Measurements from ENCODE around the gene ANKRD31.
A peak's percentile ranks its signal among the peaks of the same experiment; 100 is the strongest.
"Not testable (repeated sequence)": the region's sequence is repeated elsewhere in the genome, so short reads cannot be mapped to it uniquely, and the experiment has no call there.

ANKRD31 gene, protein sequence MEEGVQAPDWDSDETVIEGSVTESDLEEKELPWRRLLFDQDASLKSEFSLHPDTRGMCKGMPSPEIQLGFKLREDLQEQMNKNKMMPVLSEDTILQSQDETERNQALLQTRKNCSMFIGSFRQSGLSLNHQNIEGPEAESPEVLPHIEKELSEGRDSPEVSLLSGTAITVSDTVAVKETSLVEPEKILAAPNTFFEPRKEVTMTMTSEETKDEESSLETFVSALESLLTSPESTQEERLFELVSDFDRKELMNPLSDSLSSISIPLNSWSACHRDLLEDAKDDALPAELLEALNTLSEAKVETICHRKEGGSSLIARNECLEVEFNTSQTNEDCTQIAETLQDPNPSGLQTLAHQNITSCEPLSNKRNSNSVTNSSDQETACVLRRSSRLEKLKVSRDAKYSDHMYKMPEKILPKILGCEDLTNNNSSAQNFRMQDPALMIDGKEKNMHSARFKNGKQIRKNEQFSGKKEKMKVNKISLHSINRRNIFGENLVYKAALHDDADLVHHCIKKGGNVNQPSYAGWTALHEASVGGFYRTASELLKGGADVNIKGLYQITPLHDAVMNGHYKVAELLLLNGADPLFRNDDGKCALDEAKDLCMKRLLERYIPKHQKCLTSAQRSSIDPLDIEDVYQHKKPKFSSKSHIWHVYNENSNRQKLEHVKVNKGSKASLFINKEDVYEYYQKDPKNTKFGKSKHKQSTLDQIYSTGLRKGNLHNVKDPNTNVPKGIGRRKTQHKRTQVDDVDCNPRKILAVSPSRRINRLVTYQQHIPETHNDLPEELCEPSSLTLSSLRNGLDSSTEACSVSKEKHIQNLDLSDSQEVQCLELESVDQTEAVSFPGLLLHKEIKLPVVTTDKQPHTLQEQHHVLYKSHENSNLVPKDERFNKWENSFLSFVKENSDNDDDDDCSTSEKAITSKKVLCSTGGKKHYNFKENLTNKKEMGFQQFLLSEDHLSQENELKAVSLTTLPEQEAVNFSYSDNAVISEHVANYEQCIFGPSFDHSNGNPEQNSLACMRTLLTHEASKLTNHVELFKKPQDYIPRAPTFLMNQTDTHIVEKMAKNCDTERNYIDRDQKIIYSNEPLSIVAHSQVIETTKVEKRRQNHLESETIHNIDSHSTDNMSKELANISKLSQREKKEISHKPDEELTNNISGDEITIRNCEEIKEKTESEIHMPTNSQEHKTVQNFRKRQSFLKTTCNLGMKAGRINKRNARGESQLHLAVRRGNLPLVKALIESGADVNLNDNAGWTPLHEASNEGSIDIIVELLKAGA (N-terminal part only)

DNA sequence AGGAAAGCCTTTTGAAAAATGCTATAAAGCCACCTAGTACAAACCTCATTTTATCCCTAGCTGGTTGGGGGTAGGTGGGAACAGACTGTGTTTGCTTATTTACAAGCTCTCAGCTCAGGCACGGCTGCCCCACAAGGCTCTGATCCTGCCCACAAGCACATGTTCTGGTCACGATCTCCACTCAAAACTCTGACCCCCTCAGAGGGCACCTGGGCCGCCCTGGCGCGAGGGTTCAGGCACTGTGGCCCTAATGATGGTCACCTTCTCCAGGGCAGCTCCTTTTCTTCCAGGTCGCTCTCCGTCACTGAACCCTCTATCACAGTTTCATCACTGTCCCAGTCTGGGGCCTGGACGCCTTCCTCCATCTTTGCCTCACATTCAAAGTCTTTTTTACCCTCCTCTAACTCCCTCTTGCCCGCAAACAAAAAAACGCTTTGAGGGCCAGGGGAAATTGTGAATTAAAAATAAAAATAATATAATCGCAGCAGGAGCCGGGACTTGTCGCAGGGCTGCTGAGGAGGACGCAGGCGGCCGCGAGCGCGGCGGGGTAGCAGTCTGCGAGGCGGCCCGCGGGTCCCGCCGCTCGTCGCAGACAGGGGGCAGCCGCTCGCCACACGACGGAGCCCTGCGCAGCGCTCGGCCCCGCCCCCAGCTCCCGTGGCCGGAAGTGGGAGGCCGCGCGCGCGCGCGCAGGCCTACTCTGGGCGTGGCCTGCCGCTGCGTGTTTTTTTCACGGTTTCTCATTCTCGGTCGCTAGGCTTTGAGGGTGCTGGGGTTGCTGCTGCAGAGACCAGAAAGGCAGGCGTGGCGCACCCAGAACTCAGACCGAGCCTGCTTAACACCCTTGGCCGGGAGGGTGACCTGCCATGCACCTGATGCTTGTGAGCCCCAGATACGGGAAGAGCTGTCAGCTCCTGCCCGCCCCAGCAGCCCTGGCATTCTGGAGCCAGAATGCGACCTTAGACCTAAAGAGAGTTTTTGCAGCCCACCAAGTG lies at the start of gene ANKRD31:
TSS of gene ANKRD31 (minus strand) at position 557 of the 995 bp plus-strand sequence. CDS start at position 365, 192 bp downstream.
- DNase-seq (ENCODE audit: low read depth) = peak; percentile 81

GRCh38 chr5:75286211-75286773 lies 49.6 kb upstream of the ANKRD31 start:
- DNase-seq (ENCODE audit: low read depth) = no peak

DNA sequence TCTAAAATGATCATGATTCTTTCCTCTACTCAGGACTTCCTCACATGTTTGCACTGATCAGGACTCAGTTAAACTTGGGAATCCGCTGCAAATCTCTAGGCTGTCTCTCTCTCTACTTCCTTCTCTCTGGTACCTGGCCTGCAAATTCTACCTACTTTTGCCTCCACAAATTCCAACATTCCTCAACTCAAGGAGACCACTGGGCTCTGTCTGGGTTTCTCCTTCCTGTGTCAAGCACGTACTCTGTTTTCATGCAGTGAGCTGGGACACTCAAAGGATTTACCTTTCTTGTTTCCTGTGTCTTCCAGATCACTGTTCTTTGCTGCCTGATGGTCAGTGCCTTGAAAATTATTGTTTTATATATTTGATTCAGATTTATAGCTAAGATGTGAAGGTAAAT lies 45.9 kb upstream of the ANKRD31 start:
- DNase-seq (ENCODE audit: low read depth) = no peak

DNA sequence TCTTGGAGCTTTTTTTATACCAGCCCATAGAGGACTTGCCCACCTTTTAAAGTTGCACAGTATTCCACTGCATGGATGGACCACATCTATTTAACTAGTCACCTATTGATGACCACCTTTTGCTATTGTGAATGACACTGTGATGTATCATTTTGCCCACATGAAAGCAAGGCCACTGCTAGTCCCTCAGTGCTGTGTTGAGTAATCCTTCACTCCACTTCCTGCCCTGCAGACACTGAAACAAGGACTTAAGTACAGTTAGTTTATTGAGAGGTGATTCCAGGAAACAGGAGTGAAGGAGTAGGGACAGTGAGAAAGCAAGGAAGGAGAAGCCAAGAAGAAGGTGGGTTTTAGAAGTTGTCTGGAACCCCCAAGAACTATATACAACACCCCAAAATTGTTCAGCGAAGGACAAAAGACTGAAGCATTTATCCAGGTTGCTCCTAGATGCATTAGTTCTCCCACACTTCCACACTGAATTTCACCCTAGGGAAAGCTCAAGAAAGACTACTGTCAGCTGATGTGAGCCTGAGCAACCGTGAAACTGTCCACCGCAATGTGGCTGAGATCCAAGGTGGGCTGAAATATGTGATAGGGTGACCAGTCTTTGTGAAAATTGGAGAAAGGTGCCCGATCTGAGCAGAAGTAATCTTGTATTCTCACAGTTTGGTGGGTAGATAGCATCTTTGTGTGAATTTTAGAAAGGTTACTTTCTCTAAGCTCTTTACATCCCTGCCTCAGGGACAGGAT lies 45.2 kb upstream of the ANKRD31 start:
- DNase-seq (ENCODE audit: low read depth) = no peak

GRCh38 chr5:75279321-75279720 lies 42.6 kb upstream of the ANKRD31 start:
- no peak for DNase-seq (ENCODE audit: low read depth)

- DNase-seq (ENCODE audit: low read depth) = no peak
Measured at GRCh38 chr5:75277463-75277862, 40.8 kb upstream of the ANKRD31 start.

DNA sequence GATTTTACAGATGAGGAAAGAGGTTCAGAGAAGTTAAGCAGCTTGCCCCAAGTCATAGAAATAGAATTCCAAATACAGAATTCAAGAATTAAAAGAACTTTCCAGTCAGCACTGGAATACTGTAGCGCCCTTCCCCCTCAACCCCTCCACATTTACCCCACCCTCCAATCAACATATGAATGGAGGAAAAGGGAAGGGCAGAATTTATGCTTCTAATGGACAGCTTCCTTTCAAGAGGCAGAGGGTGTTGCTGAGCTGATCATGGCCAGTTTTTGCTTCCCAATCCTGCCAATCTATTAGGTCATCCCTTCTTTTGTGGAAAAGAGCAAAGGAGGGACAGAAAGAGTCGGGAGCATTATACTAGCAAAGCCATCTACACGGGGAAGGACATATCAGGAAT lies 39.1 kb upstream of the ANKRD31 start:
- no peak for DNase-seq (ENCODE audit: low read depth)

- DNase-seq (ENCODE audit: low read depth) = no peak
Measured at GRCh38 chr5:75275147-75275546, 38.5 kb upstream of the ANKRD31 start.

DNA sequence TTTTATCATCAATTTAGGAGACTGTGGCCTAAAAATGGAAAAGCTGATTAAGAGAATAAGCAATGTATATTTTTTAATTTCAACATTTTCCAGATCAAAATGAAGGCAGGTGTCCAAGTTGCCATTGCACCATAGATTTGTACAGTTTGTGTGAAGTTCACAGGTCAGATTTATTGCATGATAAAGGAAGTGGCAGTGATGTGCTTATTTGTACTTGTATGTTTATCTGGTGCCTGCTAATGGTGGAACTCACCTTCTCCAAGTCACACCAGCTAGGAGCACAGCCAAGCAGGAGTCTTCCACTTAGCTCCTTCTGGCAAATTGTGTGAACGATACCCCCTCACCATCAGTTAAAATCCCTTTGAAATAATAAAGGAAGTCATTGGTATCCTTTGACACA lies 37.8 kb upstream of the ANKRD31 start:
- DNase-seq (ENCODE audit: low read depth) = no peak

DNA sequence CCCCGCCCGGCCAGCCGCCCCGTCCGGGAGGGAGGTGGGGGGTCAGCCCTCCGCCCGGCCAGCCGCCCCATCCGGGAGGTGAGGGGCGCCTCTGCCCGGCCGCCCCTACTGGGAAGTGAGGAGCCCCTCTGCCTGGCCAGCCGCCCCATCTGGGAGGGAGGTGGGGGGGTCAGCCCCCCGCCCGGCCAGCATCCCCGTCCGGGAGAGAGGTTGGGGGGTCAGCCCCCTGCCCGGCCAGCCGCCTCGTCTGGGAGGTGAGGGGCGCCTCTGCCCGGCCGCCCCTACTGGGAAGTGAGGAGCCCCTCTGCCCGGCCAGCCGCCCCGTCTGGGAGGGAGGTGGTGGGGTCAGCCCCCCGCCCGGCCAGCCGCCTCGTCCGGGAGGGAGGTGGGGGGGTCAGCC lies 33.9 kb upstream of the ANKRD31 start:
- DNase-seq (ENCODE audit: low read depth) = not testable (repeated sequence)

DNA sequence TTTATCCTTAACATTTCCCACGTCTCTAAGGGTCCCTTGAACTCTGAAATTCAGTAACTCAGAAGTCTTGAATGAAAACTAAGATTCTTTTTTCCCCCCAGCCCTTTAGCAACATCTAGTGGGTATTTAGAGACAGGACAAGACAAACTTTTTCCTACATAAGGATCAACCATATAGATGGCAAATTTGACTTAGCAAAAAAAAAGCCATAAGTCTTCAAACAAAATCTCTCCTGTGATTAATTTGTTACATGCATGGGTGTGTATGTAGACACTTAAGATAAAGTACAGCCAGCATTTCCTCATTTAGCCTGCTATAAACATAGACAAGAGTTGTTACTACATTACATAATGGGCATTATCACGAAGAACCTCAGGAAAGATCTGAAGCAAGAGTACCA lies 29.1 kb upstream of the ANKRD31 start:
- DNase-seq (ENCODE audit: low read depth) = no peak

DNA sequence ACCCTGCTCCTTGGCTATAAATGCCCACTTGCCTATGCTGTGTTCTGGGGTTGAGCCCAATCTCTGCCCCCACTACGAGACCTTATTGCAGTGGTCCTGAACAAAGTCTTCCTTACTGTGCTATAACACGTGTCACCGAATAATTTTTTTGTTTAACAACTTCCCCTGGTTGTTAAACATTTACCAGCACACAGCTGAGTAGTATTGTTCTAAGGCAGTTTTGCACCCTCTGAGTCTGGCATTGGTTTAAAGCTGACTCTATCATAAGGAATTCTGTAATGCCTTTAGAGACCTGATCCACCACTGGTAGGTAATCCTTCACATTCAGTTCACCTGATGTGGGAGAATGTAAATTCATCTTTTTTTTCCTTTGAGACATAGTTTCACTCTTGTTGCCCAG lies 25.6 kb upstream of the ANKRD31 start:
- DNase-seq (ENCODE audit: low read depth) = no peak

DNA sequence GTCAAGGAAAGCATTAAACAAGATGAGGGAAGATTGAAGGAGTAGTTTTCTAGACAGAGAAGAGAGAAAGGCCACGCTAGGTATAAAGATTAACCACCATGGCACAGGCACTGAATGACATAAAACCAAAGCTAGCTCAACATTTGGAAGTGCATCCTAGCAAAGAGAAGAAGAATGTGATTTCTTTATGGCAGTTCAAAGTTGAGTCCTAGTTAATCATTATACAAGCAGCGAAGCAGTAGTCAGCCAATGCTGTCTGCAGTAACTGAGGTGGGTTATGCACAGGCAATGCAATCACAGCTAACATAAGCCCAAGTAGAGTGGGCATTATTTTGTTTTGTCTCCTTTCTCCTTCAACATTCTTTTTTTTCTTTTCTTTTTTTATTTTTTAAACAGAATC lies 24.0 kb upstream of the ANKRD31 start:
- DNase-seq (ENCODE audit: low read depth) = no peak

DNA sequence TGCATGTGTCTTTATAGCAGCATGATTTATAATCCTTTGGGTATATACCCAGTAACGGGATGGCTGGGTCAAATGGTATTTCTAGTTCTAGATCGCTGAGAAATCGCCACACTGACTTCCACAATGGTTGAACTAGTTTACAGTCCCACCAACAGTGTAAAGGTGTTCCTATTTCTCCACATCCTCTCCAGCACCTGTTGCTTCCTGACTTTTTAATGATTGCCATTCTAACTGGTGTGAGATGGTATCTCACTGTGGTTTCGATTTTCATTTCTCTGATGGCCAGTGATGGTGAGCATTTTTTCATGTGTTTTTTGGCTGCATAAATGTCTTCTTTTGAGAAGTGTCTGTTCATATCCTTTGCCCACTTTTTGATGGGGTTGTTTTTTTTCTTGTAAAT lies 13.8 kb upstream of the ANKRD31 start:
- DNase-seq (ENCODE audit: low read depth) = not testable (repeated sequence)

DNA sequence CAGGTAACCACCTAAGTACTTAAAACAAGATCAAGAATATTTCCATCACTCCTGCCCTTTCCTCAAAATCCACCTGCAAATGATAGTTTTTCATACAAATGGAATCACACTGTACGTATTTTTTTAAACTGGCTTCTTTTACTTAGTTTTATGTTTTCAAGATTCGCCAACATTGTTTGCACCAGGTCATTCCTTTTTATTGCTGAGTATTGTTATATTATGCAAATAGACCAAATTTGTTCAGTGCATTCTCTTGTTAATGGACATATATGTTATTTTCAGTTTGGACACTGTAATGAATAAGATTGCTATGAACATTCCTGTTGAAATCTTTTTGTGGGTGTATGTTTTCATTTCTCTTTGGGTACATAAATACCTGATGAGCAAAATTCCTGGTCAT lies 8.3 kb upstream of the ANKRD31 start:
- no peak for DNase-seq (ENCODE audit: low read depth)

DNA sequence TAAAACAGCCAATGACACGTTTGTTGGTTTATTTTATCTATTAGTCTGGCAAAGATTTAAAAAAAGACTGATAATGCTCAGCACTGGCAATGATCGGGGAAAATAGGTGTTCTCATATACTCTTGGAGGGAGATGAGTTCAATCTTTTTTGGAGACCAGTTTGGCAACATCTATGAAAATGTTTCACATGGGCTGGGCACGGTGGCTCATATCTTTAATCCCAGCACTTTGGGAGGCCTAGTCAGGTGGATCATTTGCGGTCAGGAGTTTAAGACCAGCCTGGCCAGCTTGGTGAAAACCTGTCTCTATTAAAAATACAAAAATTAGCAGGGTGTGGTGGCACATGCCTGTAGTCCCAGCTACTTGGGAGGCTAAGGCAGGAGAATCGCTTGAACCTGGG lies 6.8 kb upstream of the ANKRD31 start:
- DNase-seq (ENCODE audit: low read depth) = no peak

DNA sequence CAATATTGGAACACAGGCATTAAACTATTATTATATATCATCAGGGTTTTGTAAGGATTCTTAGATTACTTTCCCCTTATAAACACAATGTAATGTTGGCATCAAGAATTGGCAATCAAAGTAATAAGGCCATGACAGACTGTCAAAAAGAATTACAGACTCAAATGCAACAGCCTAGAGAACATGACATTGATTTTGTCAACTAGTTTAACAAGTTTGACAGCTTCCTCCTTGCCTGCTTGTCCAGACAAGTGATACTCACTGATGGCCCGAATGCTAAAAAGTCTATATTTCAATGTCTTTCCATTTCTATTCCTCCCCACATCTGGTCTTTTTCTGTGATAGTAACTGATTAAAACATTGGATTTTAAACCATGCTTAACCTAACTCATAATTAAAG lies 6.4 kb upstream of the ANKRD31 start:
- DNase-seq (ENCODE audit: low read depth) = no peak

DNA sequence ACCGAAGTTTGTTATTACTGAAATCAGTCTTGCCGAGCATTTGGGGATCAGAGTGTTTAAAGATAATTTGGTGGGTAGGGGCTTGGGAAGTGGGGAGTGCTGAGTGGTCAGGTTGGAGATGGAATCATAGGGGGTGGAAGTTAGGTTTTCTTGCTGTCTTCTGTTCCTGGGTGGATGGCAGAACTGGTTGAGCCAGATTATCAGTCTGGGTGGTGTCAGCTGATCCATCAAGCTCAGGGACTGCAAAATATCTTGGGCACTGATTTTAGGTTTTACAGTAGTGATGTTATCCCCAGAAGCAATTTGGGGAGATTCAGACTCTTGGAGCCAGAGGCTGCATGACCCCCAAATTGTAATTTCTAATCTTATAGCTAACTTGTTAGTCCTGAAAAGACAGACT lies 5.4 kb upstream of the ANKRD31 start:
- no peak for DNase-seq (ENCODE audit: low read depth)

- DNase-seq (ENCODE audit: low read depth) = no peak
Measured at GRCh38 chr5:75239681-75240080, 3.0 kb upstream of the ANKRD31 start.

DNA sequence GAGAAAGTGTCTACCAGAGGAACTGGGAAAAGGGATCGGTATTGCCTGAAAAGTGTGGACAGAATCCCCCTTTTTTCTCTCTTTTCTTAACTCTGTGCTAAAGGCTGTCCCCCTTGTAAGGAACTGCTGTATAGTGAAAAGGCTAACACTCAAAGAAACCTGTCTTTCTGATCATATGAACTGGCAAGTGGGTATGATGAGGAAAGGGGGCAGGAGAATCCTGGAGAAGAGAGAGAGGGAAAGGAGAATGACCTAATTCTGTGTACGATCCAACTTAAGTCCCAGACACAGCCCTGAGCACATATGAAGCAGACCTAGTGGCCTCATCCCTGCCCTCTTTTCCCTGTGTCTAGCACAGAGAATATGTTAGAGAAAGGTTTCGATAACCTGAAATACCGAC lies 967 bp downstream of the ANKRD31 start:
- DNase-seq (ENCODE audit: low read depth) = no peak

Measured in stimulated activated CD8-positive, alpha-beta memory T cell treated with anti-CD3 and anti-CD28 coated beads, Interleukin-12 subunit alpha, Interleukin-12 subunit beta, amount 100 ng/mL, for 4 hours (primary cell).